Activated gamma-delta T cell treated with anti-CD3 and anti-CD28 coated beads, Interleukin-2, amount 50 U/mL, for 16 hours (primary cell): ENCODE data around the gene FASTKD1.

ENCODE experiments used
- DNase-seq: peaks from one replicate; pipeline ENCODE4 v3.0.0-alpha.2; 2020; ENCODE audit warnings: low read depth

Gene FASTKD1

DNA sequence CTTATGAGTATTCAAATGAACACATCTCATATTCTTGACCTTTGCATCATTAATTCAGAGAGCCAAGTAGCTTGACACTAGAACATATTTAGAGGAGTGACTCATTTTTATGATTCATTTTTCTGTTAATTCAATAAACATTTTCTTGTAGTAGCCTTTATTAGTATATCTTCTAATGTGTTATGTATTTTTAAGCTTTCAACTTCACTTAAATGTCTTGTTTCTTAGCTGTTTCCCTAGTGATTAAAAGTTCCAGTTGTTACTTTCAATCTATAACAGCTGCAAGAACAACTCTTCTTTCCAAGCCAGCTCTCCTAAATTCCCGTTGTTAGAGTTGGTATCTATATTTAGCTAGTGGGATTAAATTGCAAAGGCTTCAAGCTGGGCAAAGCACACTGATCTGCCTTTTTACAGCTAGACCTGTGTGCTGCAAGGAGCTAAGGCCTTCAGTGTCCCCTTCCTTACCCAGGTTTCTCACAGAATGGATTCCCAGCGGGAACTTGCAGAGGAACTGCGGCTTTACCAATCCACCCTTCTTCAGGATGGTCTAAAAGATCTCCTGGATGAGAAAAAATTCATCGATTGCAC is 64.3 kb downstream of the FASTKD1 start, which contains the start of gene KLHL41:
KLHL41 (plus strand) TSS at position 405 of the 588 bp plus-strand sequence; CDS start at position 482, 77 bp downstream.
- no peak for DNase-seq

GRCh38 chr2:169507698-169508097 is 66.0 kb downstream of the FASTKD1 start:
- DNase-seq, result no peak

DNA sequence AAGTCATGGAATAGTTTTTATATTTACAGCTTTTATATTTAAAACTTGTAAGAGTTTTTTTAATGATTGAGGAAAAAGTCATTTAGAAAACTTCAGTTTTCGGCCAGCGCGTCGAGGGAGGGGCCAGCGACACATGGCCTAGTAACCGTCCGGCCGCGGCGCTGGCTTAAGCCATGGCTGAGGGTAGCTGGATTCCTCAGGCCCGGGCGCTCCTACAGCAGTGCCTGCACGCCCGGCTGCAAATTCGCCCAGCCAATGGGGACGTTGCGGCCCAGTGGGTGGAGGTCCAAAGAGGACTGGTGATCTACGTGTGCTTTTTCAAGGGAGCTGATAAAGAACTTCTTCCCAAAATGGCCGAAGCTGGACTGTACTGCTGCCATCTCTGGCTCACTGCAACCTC is 69.0 kb downstream of the FASTKD1 start:
- no peak for DNase-seq

GRCh38 chr2:169495310-169495928 is 78.2 kb downstream of the FASTKD1 start:
- DNase-seq, result no peak

DNA sequence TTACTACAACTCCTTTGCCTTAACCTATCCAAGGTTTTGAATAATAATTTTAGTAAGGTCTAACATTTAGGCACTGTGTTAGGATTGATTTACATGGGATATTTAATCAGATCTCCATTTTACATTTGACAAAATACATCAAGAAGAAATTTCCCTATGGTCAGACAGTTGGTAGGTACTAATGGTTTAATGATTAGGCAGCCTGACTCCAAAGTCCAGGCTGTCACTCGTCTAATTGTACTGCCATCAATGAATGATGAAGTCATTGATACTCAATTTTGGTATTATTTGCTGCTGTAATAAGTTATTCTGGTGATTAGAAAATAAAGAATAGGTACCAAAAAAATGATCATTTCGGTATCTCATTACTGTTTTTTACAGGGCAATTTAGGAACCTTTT is 80.3 kb downstream of the FASTKD1 start:
- DNase-seq, result no peak

DNA sequence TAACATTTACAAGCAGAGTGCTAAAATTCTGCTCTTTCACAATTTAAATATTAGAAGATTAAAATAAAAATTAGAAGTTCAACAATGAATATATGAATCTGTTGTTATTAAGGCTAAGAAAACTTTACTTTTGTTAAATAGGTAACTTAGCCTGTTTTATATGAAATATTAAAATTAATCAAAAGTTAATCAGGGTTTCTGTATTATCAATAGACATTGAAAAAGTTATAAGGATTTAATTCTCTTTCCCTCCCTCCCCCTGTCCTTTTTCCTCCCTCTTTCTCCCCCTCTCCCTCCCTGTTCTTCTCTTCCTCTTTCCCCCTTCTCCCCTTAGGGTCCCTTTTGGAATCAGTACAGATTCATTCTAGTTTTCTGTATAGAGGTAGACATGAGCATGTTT is 82.3 kb downstream of the FASTKD1 start:
- no peak for DNase-seq

DNA sequence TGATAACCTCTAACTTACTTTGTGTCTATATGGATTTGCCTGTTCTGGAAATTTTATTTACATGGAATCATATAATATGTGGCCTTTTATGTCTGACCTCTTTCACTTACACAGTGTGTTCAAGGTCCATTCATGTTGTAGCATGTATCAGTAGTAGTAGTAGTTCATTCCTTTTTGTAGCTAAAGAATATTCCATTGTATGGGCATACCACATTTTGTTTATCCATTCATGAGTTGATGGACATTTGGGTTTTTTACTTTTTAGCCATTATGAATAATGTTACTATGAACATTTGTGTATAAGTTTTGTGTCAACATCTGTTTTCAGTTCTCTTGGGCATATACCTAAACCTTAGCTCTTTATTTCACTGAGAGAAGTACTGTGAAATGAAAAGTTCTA is 82.8 kb downstream of the FASTKD1 start:
- no peak for DNase-seq

DNA sequence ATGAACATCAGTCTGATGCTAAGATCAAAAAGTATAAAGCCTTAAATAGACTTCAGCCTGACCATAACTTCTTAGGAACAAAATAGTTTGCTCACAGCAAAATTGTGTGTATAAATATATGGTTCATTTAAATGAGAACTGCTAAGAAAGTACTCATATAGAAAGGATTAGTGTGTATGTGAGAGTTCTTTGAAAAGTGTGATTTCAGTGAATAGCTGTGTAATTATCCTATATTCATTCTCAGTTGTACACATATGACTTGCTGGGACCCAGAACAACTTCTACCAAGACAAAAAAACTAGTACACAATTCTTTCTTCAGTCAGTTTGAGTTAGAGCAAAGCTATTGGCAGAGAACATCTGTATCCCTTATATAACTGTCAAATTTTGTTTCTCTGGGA is 87.2 kb downstream of the FASTKD1 start:
- no peak for DNase-seq

GRCh38 chr2:169485650-169486138 is 88.0 kb downstream of the FASTKD1 start:
- no peak for DNase-seq

- no peak for DNase-seq
Observed at GRCh38 chr2:169480079-169480465, 93.6 kb downstream of the FASTKD1 start.
